ACHN (cell line): ENCODE results near the gene C3.
A peak's percentile ranks its signal among the peaks of the same experiment; 100 is the strongest.

Experiments used
- DNase-seq: peaks from one replicate; pipeline ENCODE4 v3.0.0-alpha.2; 2015
- in situ Hi-C: cut with HindIII; loops from 2 replicates; pipeline ENCODE4 v1.10.0; 2017; ENCODE audit warnings: low sequenced_read_pairs, low pct_ligation_motif_present, low pct_unique_long_range_greater_than_20kb

Gene C3

DNA sequence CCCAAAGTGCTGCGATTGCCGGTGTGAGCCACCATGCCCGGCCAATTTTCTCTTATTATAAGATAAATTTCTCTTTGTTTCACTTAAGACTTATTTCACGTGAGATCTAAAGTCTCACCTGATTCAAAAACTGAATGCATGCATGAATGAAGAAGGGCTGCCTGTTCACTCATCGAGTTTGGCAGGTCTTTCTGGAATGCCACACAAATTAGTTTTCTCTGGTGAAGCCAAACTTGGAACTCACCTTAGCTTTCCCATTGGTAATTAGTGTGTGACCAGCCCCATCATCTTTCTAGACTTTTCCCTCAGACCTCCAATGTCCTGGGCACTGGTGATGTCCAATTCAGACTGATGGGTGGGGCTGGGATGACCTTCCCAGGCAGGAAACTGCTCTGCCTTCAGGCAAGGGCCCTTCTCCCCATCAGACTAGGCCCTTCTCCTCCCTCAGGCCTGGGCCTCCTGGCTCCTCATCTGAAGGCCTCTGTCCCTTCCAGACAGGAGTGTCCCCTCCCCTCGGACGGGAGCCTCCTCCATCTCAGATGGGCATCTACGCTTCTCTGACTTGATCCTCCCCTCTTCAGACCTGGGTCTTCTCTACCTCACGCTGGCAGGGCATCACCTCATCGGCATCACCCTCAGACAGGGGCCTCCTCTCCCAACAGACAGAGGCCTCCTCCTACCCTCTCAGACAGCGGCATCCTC lies 14.4 kb downstream of the C3 start:
- no peak for DNase-seq
- in situ Hi-C loops = no loop called here

DNA sequence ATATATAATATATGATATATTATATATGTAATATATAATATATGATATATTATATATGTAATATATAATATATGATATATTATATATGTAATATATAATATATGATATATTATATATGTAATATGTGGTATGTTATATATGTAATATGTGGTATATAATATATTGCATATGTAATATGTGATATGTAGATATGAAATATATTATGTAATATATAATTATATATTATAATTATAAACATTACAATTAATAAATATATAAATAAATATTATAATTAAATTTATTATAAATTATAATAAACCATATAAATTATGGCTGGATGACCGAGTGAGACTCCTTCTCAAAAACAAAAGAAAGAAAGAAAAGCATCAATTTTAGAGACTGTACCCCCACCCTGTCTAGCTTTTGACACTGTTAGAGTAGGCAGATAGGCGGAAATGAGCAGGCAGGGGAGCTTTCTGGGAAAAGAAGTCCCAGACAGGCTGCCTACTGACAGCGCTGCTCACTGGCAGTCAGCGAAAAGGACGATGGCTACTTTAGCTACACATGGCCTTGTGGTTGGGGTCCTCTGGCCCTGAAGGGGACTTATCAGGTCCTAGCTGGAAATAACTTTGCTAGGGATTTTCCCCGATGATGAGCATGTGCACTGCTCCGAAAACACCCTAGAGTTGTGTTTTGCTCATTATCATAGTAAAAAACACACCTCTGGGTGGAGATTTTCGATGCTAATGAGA lies 19.7 kb downstream of the C3 start:
- in situ Hi-C loops = no loop called here
- DNase-seq = no peak

DNA sequence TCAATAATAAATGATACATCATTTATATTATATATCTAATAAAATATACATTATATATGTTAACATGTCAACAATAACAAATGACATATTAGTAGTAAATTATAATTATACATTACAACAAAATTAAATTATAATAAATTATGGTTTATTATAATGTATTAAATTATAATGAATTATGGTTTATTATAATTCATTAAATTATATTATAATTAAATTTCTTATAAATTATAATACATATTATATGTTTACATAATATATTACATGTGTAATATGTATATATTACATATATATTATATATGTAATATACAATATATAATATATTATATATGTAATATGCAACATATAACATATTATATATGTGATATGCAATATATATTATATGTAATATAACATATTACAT lies 20.5 kb downstream of the C3 start:
- in situ Hi-C loops = no loop called here
- no peak for DNase-seq

DNA sequence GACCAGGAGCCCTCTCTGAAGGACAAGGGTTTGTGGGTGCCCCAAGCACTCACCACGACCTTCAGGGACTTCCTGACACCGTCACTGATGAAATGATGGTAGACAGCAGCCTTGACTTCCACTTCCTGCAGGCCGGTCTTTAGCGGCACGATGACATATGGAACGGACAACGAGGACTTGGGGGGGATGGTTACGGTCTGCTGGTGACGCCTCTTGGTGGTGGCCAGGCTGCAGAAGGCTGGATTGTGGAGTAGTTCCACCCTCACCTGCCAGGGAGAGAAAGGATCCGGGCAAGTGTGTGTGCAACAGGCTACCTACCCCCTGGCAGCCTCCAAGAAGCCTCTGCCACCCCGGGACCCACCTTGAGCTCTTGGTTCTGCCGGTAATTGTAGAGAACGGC lies 23.2 kb downstream of the C3 start:
- no peak for DNase-seq
- in situ Hi-C loops = no loop called here

DNA sequence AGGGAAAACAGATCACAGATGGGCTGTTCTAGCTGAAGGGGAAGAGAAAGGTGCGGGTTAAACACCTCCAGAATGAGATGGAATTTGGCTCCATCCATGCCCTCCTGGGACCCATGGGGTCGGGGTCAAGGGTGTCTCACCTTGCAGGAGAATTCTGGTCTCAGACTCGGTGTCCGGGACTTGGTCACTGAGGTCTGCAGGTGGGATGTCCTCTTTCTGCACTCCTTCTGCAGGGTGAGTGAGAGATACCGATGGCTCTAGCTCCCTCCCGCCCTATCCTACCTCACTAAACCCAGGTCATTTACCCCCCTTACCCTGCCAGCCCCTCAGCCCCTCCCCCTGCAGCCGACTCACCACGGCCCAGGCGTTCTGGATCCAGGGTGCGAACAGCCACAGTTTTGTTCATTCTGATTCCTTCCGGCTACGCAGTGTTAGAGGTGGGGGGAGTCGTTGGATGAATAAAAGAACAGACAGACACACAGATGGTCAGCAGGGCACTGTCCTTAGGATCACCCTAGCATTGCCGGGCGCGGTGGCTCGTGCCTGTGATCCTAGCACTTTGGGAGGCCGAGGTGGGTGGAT lies 24.1 kb downstream of the C3 start:
- in situ Hi-C loops = no loop called here
- DNase-seq = no peak

DNA sequence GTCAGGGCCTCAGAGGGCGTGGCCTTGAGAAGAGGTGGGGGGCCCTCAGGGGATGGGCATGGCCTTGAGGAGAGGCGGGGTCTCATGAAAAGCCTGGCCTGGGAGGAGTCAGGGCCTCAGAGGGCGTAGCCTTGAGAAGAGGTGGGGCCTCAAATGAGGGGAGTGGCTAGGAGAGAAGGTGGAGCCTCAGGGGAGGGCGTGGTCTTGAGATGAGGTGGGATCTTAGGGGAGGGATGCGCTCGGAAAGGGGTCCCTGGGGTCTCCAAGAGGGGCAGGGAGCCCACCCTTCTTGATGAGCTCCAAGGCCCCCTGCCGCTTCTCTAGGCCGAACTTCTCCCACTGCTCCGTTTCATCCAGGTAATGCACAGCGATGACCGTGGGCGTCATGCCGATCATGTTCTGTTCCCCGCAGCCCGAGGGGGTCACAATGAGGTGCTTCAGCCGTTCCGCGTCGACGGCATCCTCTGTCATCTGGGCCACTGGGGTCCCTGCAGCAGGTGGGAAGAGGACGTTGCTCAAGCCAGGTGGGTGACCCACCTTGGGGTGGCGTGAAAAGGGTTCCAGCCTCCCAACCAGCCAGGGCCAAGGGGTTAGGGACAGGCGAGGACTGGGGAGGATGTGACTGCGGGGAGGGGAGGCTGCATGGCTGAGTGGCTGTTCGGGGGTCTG lies 26.2 kb downstream of the C3 start:
- DNase-seq = no peak
- in situ Hi-C loops = no loop called here

DNA sequence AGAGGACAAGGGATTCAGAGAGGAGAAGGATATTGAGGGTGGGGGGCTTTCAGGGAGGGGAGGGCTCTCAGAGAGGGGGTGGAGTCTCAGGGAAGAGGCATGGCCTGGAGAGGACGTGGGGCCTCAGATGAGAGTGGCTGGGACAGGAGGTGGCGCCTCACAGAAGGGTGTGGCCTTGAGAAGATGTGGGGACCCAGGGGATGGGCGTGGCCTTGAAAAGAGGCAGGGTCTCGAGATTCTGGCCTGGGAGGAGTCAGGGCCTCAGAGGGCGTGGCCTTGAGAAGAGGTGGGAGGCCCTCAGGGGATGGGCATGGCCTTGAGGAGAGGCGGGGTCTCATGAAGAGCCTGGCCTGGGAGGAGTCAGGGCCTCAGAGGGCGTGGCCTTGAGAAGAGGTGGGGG lies 26.8 kb downstream of the C3 start:
- DNase-seq = no peak
- in situ Hi-C loops = no loop called here

DNA sequence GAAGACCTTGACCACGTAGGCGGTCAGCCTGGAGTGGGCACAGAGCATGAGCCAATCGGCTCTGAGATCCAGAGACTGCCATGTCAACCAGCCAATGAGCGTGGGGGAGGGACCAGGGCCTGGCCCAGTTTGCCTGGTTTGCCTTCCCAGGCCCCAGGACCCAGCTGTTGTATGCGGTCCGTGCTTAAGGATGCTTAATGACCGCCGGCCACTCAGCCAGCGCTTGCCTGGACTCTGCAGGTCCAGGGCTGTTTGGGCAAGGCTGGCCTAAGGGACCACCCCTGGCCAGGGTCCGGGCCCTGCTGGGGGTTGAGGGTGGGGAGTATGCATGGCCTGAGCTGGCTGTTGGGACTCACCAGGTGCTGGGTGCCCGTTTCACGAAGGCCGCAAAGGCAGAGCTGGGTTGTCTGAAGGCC lies 27.4 kb downstream of the C3 start:
- in situ Hi-C loops = no loop called here
- DNase-seq = no peak

DNA sequence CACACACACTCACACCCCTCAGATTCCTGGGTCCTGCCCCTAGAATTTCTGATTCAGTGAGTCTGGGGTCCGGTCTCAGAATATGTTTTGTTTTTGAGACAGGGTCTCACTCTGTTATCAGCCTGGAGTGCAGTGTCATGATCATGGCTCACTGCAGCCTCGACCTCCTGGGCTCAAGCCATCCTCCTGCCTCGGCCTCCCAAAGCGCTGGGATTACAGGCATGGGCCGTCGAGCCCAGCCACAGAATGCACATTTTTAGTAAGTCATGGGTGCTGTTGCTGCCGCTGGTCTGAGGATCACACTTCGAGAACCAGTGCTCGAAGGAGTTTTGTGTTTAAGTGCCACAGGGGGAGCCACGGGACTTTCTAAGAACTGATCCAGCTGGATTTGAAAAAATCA lies 28.4 kb downstream of the C3 start:
- no peak for DNase-seq
- in situ Hi-C loops = no loop called here

DNA sequence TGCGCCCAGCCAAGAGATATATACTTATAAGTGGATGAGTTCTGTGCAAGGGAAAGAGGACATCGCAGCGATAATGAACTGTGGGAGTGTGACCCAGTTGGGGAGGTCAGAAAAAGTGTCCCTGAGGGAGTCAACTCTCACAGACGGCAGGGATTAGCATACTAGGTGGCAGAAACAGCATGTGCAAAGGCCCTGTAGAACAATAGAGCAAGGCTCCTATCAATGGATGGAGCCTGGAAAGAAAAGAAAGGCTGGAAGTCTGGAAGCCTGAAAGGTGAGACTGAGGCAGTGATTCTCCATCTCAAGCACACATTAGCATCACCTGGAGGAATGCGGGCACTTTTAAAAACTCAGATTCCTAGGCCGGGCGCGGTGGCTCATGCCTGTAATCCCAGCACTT lies 29.1 kb downstream of the C3 start:
- in situ Hi-C loops = no loop called here
- no peak for DNase-seq

DNA sequence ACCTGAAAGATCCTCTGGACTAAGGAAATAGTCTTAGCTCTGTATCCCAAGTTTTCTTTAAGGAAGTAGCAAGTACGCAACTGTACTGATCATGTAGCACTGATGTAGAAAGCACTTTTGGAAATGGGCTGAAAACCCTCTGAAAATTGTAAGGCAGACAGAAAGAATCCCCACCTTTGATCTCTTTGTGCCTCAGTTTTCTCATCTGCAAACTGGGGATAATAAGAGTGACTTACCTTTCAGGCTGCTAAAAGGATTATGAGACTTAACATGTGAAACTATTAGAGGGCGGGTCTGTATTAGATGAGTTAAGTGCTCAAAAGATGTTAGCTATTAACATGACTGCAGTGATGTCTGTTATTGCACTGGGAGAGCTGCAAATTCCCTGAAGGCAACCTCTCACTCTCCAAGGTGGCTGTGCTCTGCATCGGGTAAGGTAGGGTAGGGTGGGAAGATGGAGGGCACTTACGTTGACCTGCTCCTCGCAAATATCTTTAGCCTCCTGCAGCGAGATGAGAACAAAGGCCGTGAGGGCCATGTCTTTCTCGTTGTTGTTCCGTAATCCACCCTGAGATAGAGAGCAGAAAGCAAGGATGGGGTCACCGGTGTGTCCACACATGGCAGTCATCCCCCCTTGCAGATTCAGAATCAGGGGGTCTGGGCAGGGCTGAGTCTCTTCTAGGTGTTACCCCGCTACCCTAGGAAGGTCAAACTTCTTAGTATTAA lies 30.1 kb downstream of the C3 start:
- in situ Hi-C loops = no loop called here

DNA sequence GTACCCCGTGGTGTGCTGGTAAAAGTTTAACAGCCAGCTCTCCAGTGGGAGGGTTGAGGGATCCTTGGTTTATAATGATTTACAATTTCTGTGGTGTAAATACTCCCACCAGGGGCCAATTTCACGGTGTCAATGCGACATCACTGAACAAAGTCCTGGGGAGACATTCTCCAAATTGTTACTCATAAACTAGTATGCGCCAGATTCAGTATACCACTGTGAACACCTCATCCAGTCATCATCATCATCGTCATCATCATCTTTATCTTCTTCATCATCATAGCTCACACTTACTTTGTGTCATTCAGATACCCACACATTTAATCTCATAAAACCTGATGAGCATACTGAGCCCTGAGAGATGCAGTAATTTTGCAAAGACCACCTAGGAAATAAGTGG lies 33.3 kb downstream of the C3 start:
- peak; percentile 4 for DNase-seq
- in situ Hi-C loops = no loop called here

More for the DNA sequence above, 30.1 kb downstream of the C3 start:
- DNase-seq = no peak

DNA sequence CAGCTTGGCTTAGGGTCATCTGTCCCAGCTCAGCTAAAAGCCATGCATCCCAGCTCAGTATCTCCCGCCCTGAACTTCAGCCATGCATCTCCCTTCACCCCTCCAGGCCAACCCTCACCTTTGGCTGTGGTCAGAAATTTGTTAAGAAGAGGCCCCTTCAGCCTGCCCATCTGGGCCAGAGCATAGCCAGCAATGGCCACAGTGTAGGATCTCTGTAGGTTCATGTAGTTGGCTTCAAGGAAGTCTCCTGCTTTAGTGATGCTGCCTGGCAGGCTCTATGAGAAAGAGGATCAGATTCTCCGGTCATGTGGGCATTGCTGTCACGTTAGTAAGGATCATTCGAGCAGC lies 33.8 kb downstream of the C3 start:
- no peak for DNase-seq
- in situ Hi-C loops = no loop called here

DNA sequence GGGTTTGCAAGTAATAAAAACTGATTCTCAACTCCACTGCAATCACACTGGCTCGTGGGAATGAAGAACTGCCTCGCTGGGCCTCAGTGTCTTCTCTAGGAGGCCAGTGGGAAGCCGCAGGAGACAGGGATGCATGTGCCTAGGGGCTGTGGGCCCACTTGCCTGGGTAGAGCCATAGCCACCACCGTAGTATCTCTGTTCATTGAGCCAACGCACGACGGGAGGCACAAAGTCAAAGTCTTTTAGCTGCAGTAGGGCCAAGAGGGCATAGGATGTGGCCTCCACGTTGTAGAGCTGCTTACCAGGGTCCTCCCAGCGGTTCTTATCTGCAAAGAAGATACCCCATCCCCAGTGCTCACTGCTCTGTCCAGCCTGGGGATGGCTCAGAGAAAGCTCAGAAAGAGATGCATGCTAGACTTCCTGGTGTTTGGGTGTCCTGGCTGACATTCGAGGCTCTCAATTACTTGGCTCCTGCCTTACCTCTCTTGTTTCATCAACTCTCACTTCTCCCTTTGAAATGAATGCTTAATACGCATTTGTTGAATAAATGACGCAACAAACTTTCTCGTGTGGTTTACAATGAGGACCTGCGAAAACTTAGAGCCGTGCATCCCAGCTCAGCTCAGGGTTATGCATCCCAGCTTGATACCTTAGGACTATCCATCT lies 34.4 kb downstream of the C3 start:
- no peak for DNase-seq
- in situ Hi-C loops = no loop called here

DNA sequence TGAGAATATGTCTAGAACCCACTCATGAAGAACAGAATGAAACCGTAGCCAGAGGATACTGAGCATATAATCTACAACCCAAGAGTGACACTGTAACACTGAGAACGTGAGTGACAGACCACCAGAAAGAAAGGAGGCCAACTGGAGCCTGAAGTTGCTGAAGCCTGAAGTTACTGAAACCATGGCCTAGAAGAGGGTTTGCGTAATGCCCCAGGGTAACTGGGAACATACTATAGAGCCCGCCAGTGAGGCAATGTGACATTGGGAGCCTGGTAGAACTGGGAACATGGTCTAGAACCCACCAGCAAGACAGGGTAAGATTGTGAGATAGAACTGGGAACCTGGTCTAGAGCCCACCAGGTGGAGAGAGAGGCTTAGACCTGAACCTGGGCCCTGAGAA lies 35.0 kb downstream of the C3 start:
- in situ Hi-C loops = no loop called here
- DNase-seq = no peak

DNA sequence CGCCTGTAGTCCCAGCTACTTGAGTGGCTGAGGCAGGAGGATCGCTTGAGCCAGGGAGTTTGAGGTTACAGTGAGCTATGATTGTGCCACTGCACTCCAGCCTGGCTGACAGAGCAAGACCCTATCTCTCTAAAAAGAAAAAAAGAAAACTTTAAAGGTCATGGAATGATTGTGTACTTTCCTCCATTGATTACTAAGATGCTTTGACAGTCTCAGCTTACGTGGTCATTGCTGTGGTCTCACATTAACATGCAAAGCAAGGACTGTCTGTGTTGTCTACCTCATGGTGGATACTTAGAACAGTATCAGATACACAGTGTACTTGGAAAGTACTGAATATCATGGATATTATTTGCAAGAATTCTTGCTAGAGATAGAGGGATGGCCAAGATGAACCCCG lies 36.5 kb downstream of the C3 start:
- in situ Hi-C loops = no loop called here
- no peak for DNase-seq

DNA sequence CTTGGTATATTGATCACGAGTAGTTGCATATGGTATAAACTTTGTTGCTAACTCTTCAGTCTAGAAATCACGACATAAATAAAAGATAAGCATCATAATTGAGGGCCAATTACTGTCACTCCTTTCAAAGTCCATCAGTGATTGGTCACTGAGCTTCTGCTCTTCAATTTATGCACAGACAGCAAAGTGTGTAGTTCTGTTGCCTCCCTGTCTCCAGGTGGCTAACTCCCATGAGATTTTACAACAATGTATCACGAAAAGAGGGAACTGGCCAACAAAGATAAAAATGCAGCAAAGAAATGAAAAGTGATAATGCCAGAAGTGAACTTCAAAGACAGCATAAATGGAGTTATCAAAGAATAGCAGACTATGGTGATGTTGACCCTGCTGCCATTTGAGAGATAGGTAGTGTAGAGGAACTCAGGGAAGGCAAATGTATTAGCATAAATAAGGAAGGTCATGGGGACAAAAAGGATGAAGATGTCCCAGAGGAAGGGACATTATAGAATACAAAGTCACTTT lies 37.8 kb downstream of the C3 start:
- DNase-seq = no peak
- in situ Hi-C loops = no loop called here

DNA sequence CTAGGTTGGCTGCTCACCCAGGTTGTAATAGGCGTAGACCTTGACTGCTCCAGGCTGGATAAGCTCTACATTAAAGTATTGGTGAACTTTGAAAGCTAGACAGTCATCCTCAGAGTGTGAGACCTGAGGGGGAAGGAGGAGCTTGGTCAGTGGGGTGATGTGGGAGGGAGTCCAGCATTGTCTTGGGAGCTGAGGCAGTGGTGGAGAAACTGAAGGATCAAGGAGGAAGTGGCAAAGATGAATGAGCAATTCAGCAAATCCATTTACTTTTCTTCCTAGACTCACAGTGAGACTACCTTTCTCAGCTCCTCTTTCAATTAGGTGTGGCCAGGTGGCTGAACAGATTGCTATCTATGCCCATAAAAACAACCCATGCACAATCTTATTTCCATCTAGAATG lies 40.3 kb downstream of the C3 start:
- DNase-seq = no peak
- in situ Hi-C loops = no loop called here
